HepG2 (cell line): ENCODE results near the gene CXXC5. TPM values are rescaled to one million over a fixed set of nuclear protein-coding genes. Genes with fewer than 3 reads are reported as not detected.
A peak's percentile ranks its signal among the peaks of the same experiment; 100 is the strongest.

ENCODE experiments used
- ARID2 ChIP-seq: sonication (generic); formaldehyde crosslinking; IDR thresholded peaks from 2 replicates; pipeline ENCODE4 v1.8.1; 2022; ENCODE audit warnings: mild to moderate bottlenecking, missing genetic modification reagents, borderline replicate concordance
- ASH2L ChIP-seq: fragments of 300-600, 200-600 bp; sonication (generic); IDR thresholded peaks from 2 replicates; pipeline ENCODE4 v1.7.0; 2017; ENCODE audit warnings: low read depth, mild to moderate bottlenecking, moderate library complexity, mixed read lengths, low read length; ENCODE audit not compliant: insufficient read length
- DNMT1 ChIP-seq: sonication (generic); formaldehyde crosslinking; IDR thresholded peaks from 2 replicates; pipeline ENCODE4 v1.5.1; 2020; ENCODE audit warnings: mild to moderate bottlenecking, missing genetic modification reagents
- HNRNPK ChIP-seq: fragments of 200-400 bp; formaldehyde crosslinking; IDR thresholded peaks from 2 replicates; pipeline ENCODE4 v1.6.1; 2018; ENCODE audit warnings: low read length, low read depth, moderate library complexity, mild to moderate bottlenecking; ENCODE audit not compliant: poor library complexity, severe bottlenecking
- KLF6 ChIP-seq: IDR thresholded peaks from 2 replicates; pipeline ENCODE4 v1.8.0; 2016; ENCODE audit warnings: missing biosample characterization, missing genetic modification reagents
- MYC ChIP-seq: sonication (generic); formaldehyde crosslinking; IDR thresholded peaks from 2 replicates; pipeline ENCODE4 v1.9.0; 2021; ENCODE audit warnings: missing genetic modification reagents, borderline replicate concordance
- NR2F6 ChIP-seq, 2 experiments: IDR thresholded peaks; 2 replicates each; pipeline ENCODE4 v1.6.1; 2016; ENCODE audit warnings: antibody characterized with exemption in 1 of 2, mild to moderate bottlenecking in 1 of 2
- SMC3 ChIP-seq: IDR thresholded peaks from 2 replicates; pipeline ENCODE4 v1.6.1; 2011; ENCODE audit warnings: low read length, improper control_type of control experiment
- SP5 ChIP-seq: IDR thresholded peaks from 2 replicates; pipeline ENCODE4 v1.6.1; 2016; ENCODE audit warnings: low read depth, borderline replicate concordance
- YY1 ChIP-seq: IDR thresholded peaks from 2 replicates; pipeline ENCODE4 v1.6.1; 2011; ENCODE audit warnings: low read length, low read depth, moderate library complexity, mild to moderate bottlenecking; ENCODE audit not compliant: insufficient read depth, insufficient replicate concordance
- ZFY ChIP-seq: sonication (generic); formaldehyde crosslinking; IDR thresholded peaks from 2 replicates; pipeline ENCODE4 v1.4.0; 2020; ENCODE audit warnings: missing genetic modification reagents
- ZMAT3 ChIP-seq: sonication (generic); formaldehyde crosslinking; conservative IDR thresholded peaks from 2 replicates; pipeline ENCODE4 v1.7.0; 2021; ENCODE audit warnings: missing genetic modification reagents
- ZNF432 ChIP-seq: sonication (generic); formaldehyde crosslinking; IDR thresholded peaks from 2 replicates; pipeline ENCODE4 v1.5.0; 2020; ENCODE audit warnings: missing genetic modification reagents, mild to moderate bottlenecking, borderline replicate concordance
- ZNF562 ChIP-seq: sonication (generic); formaldehyde crosslinking; IDR thresholded peaks from 2 replicates; pipeline ENCODE4 v1.8.0; 2022; ENCODE audit warnings: missing genetic modification reagents, borderline replicate concordance
- ZSCAN21 ChIP-seq: sonication (generic); formaldehyde crosslinking; IDR thresholded peaks from 2 replicates; pipeline ENCODE4 v1.8.0; 2022; ENCODE audit warnings: mild to moderate bottlenecking, missing genetic modification reagents, moderate library complexity, borderline replicate concordance
- ZSCAN29 ChIP-seq: sonication (generic); formaldehyde crosslinking; conservative IDR thresholded peaks from 2 replicates; pipeline ENCODE4 v1.4.0; 2020; ENCODE audit warnings: mild to moderate bottlenecking, missing genetic modification reagents
- polyA plus RNA-seq, 8 experiments: library from polyadenylated mRNA; depleted of rRNA in 3 of 8; stranded (reverse) in 7 of 8; unstranded in 1 of 8; fragments of >200 nt; fragmentation: Illumina TruSeq in 4 of 8; extraction: Trizol in 4 of 8; gene quantifications; 2 replicates each; pipeline versions ENCODE4 v1.2.1 to v1.2.3, GENCODE V29; 2011 to 2016; ENCODE audit warnings: low read depth in 4 of 8, missing spikeins in 1 of 8, mixed read lengths in 1 of 8; ENCODE audit not compliant: insufficient read depth in 1 of 8
- total RNA-seq, 5 experiments: library from RNA; depleted of rRNA; stranded (reverse); fragments of >200 nt; fragmentation: Illumina TruSeq; extraction: Trizol; gene quantifications; 2 replicates each; pipeline ENCODE4 v1.2.3, GENCODE V29; 2016; ENCODE audit warnings: low read depth in 1 of 5
- TF ChIP-seq, protein P1 (sequence below): sonication (generic); formaldehyde crosslinking; IDR thresholded peaks from 2 replicates; pipeline ENCODE4 v1.5.0; 2020; ENCODE audit warnings: mild to moderate bottlenecking, missing genetic modification reagents, borderline replicate concordance
- TF ChIP-seq, protein P2 (sequence below), 2 experiments: sonication (generic) in 1 of 2; formaldehyde crosslinking in 1 of 2; IDR thresholded peaks; 2 replicates each; pipeline versions ENCODE4 v1.4.0 to v1.6.1; 2018 to 2020; ENCODE audit warnings: missing genetic modification reagents in 2 of 2, borderline replicate concordance in 1 of 2, low read depth in 1 of 2, mild to moderate bottlenecking in 1 of 2, missing biosample characterization in 1 of 2

The CXXC5 gene
- total and polyA plus RNA-seq, 2 of the 13 experiments (the other 11 are each of a cell fraction or from before 2014, with no cell fraction given): 32.3 to 33.0 TPM

DNA sequence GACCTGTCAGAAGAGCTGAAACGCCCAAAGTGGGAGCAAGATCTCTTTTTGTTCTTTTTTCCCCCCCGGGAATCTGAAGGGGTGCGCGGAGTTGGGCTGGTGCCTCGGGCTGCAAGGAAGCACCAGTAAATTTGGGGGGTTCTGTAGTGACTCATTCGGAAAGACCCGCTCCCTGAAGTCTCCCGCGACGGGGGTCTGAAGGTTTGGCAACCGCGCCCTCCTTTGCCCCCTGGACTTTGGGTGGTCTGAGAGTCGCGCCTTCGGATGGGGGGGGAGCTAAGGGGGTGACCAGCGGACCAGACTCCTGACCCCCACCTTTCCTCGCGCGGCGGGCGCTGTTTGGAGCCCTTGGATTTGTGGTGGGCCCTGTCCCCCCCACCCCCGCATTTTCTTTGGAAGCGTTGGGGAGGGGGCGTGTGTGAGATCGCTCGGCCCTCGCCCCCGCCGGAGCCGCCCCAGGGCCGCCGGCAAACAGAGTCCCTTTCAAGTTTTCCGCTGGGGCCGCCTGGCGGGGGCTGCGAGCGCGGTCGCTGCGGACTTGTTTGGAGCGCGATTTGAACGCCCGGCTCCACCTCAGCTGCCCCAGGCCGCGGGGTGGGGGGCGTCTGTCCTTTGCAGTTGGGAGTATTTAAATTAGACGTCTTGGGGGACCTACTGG is 2.0 kb downstream of the CXXC5 start (continued):
- TF ChIP-seq, protein P1, sequence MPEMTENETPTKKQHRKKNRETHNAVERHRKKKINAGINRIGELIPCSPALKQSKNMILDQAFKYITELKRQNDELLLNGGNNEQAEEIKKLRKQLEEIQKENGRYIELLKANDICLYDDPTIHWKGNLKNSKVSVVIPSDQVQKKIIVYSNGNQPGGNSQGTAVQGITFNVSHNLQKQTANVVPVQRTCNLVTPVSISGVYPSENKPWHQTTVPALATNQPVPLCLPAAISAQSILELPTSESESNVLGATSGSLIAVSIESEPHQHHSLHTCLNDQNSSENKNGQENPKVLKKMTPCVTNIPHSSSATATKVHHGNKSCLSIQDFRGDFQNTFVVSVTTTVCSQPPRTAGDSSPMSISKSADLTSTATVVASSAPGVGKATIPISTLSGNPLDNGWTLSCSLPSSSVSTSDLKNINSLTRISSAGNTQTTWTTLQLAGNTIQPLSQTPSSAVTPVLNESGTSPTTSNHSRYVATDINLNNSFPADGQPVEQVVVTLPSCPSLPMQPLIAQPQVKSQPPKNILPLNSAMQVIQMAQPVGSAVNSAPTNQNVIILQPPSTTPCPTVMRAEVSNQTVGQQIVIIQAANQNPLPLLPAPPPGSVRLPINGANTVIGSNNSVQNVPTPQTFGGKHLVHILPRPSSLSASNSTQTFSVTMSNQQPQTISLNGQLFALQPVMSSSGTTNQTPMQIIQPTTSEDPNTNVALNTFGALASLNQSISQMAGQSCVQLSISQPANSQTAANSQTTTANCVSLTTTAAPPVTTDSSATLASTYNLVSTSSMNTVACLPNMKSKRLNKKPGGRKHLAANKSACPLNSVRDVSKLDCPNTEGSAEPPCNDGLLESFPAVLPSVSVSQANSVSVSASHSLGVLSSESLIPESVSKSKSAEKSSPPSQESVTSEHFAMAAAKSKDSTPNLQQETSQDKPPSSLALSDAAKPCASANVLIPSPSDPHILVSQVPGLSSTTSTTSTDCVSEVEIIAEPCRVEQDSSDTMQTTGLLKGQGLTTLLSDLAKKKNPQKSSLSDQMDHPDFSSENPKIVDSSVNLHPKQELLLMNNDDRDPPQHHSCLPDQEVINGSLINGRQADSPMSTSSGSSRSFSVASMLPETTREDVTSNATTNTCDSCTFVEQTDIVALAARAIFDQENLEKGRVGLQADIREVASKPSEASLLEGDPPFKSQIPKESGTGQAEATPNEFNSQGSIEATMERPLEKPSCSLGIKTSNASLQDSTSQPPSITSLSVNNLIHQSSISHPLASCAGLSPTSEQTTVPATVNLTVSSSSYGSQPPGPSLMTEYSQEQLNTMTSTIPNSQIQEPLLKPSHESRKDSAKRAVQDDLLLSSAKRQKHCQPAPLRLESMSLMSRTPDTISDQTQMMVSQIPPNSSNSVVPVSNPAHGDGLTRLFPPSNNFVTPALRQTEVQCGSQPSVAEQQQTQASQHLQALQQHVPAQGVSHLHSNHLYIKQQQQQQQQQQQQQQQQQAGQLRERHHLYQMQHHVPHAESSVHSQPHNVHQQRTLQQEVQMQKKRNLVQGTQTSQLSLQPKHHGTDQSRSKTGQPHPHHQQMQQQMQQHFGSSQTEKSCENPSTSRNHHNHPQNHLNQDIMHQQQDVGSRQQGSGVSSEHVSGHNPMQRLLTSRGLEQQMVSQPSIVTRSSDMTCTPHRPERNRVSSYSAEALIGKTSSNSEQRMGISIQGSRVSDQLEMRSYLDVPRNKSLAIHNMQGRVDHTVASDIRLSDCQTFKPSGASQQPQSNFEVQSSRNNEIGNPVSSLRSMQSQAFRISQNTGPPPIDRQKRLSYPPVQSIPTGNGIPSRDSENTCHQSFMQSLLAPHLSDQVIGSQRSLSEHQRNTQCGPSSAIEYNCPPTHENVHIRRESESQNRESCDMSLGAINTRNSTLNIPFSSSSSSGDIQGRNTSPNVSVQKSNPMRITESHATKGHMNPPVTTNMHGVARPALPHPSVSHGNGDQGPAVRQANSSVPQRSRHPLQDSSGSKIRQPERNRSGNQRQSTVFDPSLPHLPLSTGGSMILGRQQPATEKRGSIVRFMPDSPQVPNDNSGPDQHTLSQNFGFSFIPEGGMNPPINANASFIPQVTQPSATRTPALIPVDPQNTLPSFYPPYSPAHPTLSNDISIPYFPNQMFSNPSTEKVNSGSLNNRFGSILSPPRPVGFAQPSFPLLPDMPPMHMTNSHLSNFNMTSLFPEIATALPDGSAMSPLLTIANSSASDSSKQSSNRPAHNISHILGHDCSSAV (CRISPR knock-in tag): no peak
- no peak for TF ChIP-seq ZSCAN21
- TF ChIP-seq SMC3: no peak
- no peak for TF ChIP-seq ZNF562 (CRISPR knock-in tag)
- no peak for TF ChIP-seq ZNF432 (CRISPR knock-in tag)
- TF ChIP-seq SP5 (CRISPR knock-in tag): peak; percentile 21; the same call in 1 of the 2 replicates
- no peak; the same call in 1 of the 2 replicates for TF ChIP-seq MYC
- TF ChIP-seq NR2F6 (IDR thresholded peaks at IDR 0.05): no peak
- TF ChIP-seq NR2F6 (CRISPR knock-in tag; IDR thresholded peaks at IDR 0.05): 0 out of 2 replicates have a peak, but pooled peaks have one; percentile 8
- no peak for TF ChIP-seq ASH2L
- peak; percentile 20 for TF ChIP-seq YY1
- TF ChIP-seq ARID2 (CRISPR knock-in tag): 0 out of 2 replicates have a peak, but pooled peaks have one; percentile 38
- TF ChIP-seq DNMT1 (CRISPR knock-in tag): peak; percentile 28; the same call in 1 of the 2 replicates
- TF ChIP-seq ZMAT3 (CRISPR knock-in tag): no peak
- TF ChIP-seq KLF6 (CRISPR knock-in tag): peak; percentile 47; the same call in 1 of the 2 replicates
- TF ChIP-seq, protein P2, sequence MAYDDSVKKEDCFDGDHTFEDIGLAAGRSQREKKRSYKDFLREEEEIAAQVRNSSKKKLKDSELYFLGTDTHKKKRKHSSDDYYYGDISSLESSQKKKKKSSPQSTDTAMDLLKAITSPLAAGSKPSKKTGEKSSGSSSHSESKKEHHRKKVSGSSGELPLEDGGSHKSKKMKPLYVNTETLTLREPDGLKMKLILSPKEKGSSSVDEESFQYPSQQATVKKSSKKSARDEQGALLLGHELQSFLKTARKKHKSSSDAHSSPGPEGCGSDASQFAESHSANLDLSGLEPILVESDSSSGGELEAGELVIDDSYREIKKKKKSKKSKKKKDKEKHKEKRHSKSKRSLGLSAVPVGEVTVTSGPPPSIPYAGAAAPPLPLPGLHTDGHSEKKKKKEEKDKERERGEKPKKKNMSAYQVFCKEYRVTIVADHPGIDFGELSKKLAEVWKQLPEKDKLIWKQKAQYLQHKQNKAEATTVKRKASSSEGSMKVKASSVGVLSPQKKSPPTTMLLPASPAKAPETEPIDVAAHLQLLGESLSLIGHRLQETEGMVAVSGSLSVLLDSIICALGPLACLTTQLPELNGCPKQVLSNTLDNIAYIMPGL (CRISPR knock-in tag; IDR thresholded peaks at IDR 0.05; ENCODE audit: borderline replicate concordance in 1 of 2, low read depth in 1 of 2): peak in 1 of 2 experiments; percentile 47; a peak in 1 of 4 replicates
- no peak for TF ChIP-seq ZSCAN29 (CRISPR knock-in tag)
- no peak for TF ChIP-seq ZFY
- peak; percentile 54 for TF ChIP-seq HNRNPK
